ENCODE results near the gene SLC2A11.

GRCh38 chr22:23847310-23847920 lies 10.3 kb upstream of the SLC2A11 start:
- TF ChIP-seq CTCF (IDR thresholded peaks at IDR 0.05 in 2 of 3, conservative IDR thresholded peaks at IDR 0.05 in 1 of 3; ENCODE audit: control insufficient read depth in 2 of 3, extremely low read depth in 1 of 3, insufficient read depth in 1 of 3, low read depth in 3 of 3, low read length in 3 of 3) (no peak), EZH2 (IDR thresholded peaks at IDR 0.05; ENCODE audit: borderline replicate concordance, control insufficient read depth, low read depth, low read length) (no peak), POLR2AphosphoS5 (IDR thresholded peaks at IDR 0.05; ENCODE audit: low read length) (no peak), RCOR1 (conservative IDR thresholded peaks at IDR 0.05; ENCODE audit: low read depth, low read length) (no peak)
- TF ChIP-seq, protein P1, sequence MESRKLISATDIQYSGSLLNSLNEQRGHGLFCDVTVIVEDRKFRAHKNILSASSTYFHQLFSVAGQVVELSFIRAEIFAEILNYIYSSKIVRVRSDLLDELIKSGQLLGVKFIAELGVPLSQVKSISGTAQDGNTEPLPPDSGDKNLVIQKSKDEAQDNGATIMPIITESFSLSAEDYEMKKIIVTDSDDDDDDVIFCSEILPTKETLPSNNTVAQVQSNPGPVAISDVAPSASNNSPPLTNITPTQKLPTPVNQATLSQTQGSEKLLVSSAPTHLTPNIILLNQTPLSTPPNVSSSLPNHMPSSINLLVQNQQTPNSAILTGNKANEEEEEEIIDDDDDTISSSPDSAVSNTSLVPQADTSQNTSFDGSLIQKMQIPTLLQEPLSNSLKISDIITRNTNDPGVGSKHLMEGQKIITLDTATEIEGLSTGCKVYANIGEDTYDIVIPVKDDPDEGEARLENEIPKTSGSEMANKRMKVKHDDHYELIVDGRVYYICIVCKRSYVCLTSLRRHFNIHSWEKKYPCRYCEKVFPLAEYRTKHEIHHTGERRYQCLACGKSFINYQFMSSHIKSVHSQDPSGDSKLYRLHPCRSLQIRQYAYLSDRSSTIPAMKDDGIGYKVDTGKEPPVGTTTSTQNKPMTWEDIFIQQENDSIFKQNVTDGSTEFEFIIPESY (IDR thresholded peaks at IDR 0.05): no peak

Data from GM12878 (cell line).